DND-41 (cell line): ENCODE data around the gene KRT27.

Experiments
- EZH2 ChIP-seq: IDR thresholded peaks from 3 replicates; pipeline ENCODE4 v1.6.1; 2012; ENCODE audit warnings: borderline replicate concordance, low read depth, mild to moderate bottlenecking, moderate library complexity, low read length, inconsistent platforms; ENCODE audit not compliant: severe bottlenecking
- TF ChIP-seq, protein P1 (sequence below): IDR thresholded peaks from 2 replicates; pipeline ENCODE4 v1.5.1; 2012; ENCODE audit warnings: borderline replicate concordance, low read length, moderate library complexity, mild to moderate bottlenecking; ENCODE audit not compliant: poor library complexity, severe bottlenecking; ENCODE audit errors: extremely low read depth

DNA sequence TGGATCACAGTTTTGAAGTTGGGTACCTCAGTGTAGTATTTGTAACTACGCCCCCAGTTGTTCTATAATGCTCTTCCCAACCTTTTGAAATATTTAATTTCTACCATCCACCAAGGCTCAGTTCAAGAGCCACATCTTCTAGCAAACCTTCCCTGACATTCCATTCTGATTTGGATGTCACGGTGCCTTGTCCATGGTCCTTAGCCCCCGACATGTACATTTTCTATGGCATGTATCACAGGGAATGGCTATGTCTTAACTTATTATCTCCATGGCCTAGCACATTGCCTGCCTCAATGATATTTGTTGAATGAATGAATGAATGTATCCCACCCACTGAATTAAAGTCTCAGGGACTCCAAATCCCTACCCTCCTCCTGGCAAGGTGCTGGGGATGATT is 23.8 kb upstream of the KRT27 start:
- no peak for TF ChIP-seq EZH2
- TF ChIP-seq, protein P1, sequence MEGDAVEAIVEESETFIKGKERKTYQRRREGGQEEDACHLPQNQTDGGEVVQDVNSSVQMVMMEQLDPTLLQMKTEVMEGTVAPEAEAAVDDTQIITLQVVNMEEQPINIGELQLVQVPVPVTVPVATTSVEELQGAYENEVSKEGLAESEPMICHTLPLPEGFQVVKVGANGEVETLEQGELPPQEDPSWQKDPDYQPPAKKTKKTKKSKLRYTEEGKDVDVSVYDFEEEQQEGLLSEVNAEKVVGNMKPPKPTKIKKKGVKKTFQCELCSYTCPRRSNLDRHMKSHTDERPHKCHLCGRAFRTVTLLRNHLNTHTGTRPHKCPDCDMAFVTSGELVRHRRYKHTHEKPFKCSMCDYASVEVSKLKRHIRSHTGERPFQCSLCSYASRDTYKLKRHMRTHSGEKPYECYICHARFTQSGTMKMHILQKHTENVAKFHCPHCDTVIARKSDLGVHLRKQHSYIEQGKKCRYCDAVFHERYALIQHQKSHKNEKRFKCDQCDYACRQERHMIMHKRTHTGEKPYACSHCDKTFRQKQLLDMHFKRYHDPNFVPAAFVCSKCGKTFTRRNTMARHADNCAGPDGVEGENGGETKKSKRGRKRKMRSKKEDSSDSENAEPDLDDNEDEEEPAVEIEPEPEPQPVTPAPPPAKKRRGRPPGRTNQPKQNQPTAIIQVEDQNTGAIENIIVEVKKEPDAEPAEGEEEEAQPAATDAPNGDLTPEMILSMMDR: no peak
